IMR-90 (cell line): Measurements from ENCODE around the gene RGS16. TPM values are rescaled to one million over a fixed set of nuclear protein-coding genes. Genes with fewer than 3 reads are reported as not detected.

ENCODE experiments used
- ATAC-seq: fragments of 200-7000 bp; cut with Tn5 transposase; 2 replicates; pipeline ENCODE4 v1.9.1; 2020; ENCODE audit warnings: low read depth, mild to moderate bottlenecking, moderate library complexity
- BruUV-seq: library from RNA; stranded (reverse); fragments of 400-500 nt; replicated peaks from 2 replicates; lab custom pipeline; 2021; lab: Mats Ljungman, UMichigan
- CTCF ChIA-PET: fragments of 300-600 bp; formaldehyde crosslinking; extraction: SDS; loops from one replicate; lab custom pipeline; 2021; ENCODE audit warnings: antibody characterized with exemption; lab: Yijun Ruan, JAX
- POLR2A ChIA-PET: fragments of 300-600 bp; sonication (Branson Sonifier 250); formaldehyde crosslinking; loops from one replicate; lab custom pipeline; 2022; ENCODE audit warnings: antibody characterized with exemption; ENCODE audit not compliant: unreplicated experiment; lab: Charles Lee
- DNase-seq: peaks from one replicate; pipeline ENCODE4 v3.0.0; 2013
- H2AFZ ChIP-seq: replicated peaks from 2 replicates; pipeline ENCODE3; 2013; ENCODE audit warnings: low read length, mild to moderate bottlenecking; ENCODE audit not compliant: poor library complexity
- H2AK5ac ChIP-seq: 2 replicates; pipeline ENCODE4 v1.6.1; 2013; ENCODE audit warnings: low read depth, low read length, inconsistent platforms
- H2AK9ac ChIP-seq: replicated peaks from 2 replicates; pipeline ENCODE3; 2013; ENCODE audit warnings: mild to moderate bottlenecking, low read depth, low read length, moderate library complexity; ENCODE audit not compliant: poor library complexity
- H2BK120ac ChIP-seq: 2 replicates; pipeline ENCODE4 v1.6.1; 2013; ENCODE audit warnings: low read depth, low read length, inconsistent platforms
- H2BK15ac ChIP-seq: 3 replicates; pipeline ENCODE4 v1.6.1; 2013; ENCODE audit warnings: low read depth, low read length, inconsistent platforms
- H2BK20ac ChIP-seq: 2 replicates; pipeline ENCODE4 v1.6.1; 2013; ENCODE audit warnings: low read depth, mild to moderate bottlenecking, inconsistent platforms, low read length, moderate library complexity
- H2BK5ac ChIP-seq: 2 replicates; pipeline ENCODE4 v1.6.1; 2013; ENCODE audit warnings: mild to moderate bottlenecking, low read depth, low read length, inconsistent platforms; ENCODE audit not compliant: poor library complexity, severe bottlenecking
- H3K14ac ChIP-seq: replicated peaks from 2 replicates; pipeline ENCODE4 v1.6.1; 2013; ENCODE audit warnings: low read depth, low read length, inconsistent platforms
- H3K18ac ChIP-seq: 2 replicates; pipeline ENCODE4 v1.6.1; 2013; ENCODE audit warnings: low read depth, low read length, control low read depth
- H3K23ac ChIP-seq: 2 replicates; pipeline ENCODE4 v1.6.1; 2013; ENCODE audit warnings: low read depth, low read length, inconsistent platforms
- H3K27ac ChIP-seq: 2 replicates; pipeline ENCODE4 v1.5.1; 2013; ENCODE audit warnings: mild to moderate bottlenecking, control low read depth, low read length; ENCODE audit not compliant: insufficient read depth
- H3K27me3 ChIP-seq: 2 replicates; pipeline ENCODE4 v1.6.1; 2013; ENCODE audit warnings: low read length; ENCODE audit not compliant: control insufficient read depth, insufficient read depth
- H3K36me3 ChIP-seq: 2 replicates; pipeline ENCODE4 v1.6.1; 2013; ENCODE audit warnings: low read length, mixed read lengths; ENCODE audit not compliant: control insufficient read depth, insufficient read depth
- H3K4ac ChIP-seq: 2 replicates; pipeline ENCODE4 v1.6.1; 2013; ENCODE audit warnings: low read depth, low read length, inconsistent platforms
- H3K4me1 ChIP-seq: 2 replicates; pipeline ENCODE4 v1.6.1; 2013; ENCODE audit warnings: low read length, mixed read lengths; ENCODE audit not compliant: control insufficient read depth, insufficient read depth
- H3K4me2 ChIP-seq: 2 replicates; pipeline ENCODE4 v1.6.1; 2013; ENCODE audit warnings: low read depth, mild to moderate bottlenecking, control low read depth, low read length, moderate library complexity
- H3K4me3 ChIP-seq: 2 replicates; pipeline ENCODE4 v1.5.1; 2013; ENCODE audit warnings: low read depth, mild to moderate bottlenecking, control low read depth, low read length, moderate library complexity; ENCODE audit not compliant: insufficient read depth
- H3K56ac ChIP-seq: 2 replicates; pipeline ENCODE4 v1.6.1; 2013; ENCODE audit warnings: low read length, inconsistent platforms; ENCODE audit not compliant: insufficient read depth; ENCODE audit errors: extremely low read depth
- H3K79me1 ChIP-seq, 2 experiments: 2 replicates each; pipeline ENCODE4 v1.6.1; 2013; ENCODE audit warnings: low read length in 2 of 2, inconsistent platforms in 1 of 2, low read depth in 1 of 2
- H3K9ac ChIP-seq: 2 replicates; pipeline ENCODE4 v1.6.1; 2013; ENCODE audit warnings: low read depth, low read length, control low read depth
- H3K9me1 ChIP-seq: 2 replicates; pipeline ENCODE4 v1.6.1; 2013; ENCODE audit warnings: low read length, inconsistent platforms; ENCODE audit not compliant: insufficient read depth
- H3K9me3 ChIP-seq: 2 replicates; pipeline ENCODE4 v1.6.1; 2013; ENCODE audit warnings: low read length; ENCODE audit not compliant: control insufficient read depth, insufficient read depth
- H4K20me1 ChIP-seq: 2 replicates; pipeline ENCODE4 v1.6.1; 2013; ENCODE audit warnings: low read length, inconsistent platforms; ENCODE audit not compliant: insufficient read depth
- H4K5ac ChIP-seq: 2 replicates; pipeline ENCODE4 v1.6.1; 2013; ENCODE audit warnings: mild to moderate bottlenecking, low read depth, low read length, control low read depth
- H4K8ac ChIP-seq, 2 experiments: 2 replicates each; pipeline ENCODE4 v1.6.1; 2013; ENCODE audit warnings: low read depth in 2 of 2, low read length in 2 of 2, control low read depth in 1 of 2, inconsistent platforms in 1 of 2
- H4K91ac ChIP-seq: 2 replicates; pipeline ENCODE4 v1.6.1; 2013; ENCODE audit warnings: low read depth, low read length, inconsistent platforms; ENCODE audit not compliant: insufficient read depth
- CHD1 ChIP-seq: IDR thresholded peaks from 2 replicates; pipeline ENCODE4 v1.6.1; 2012; ENCODE audit warnings: low read depth, low read length, improper control_type of control experiment
- CTCF ChIP-seq: conservative IDR thresholded peaks from 2 replicates; pipeline ENCODE4 v1.5.1; 2012; ENCODE audit warnings: mild to moderate bottlenecking, low read depth, low read length, improper control_type of control experiment
- MAFK ChIP-seq: IDR thresholded peaks from 2 replicates; pipeline ENCODE4 v1.6.1; 2012; ENCODE audit warnings: low read depth, low read length, improper control_type of control experiment
- RAD21 ChIP-seq: IDR thresholded peaks from 2 replicates; pipeline ENCODE4 v1.6.1; 2012; ENCODE audit warnings: low read length, improper control_type of control experiment
- RFX5 ChIP-seq: IDR thresholded peaks from 2 replicates; pipeline ENCODE4 v1.8.0; 2012; ENCODE audit warnings: low read depth, mild to moderate bottlenecking, low read length, moderate library complexity
- SMC3 ChIP-seq: fragments of 150-350 bp; IDR thresholded peaks from 2 replicates; pipeline ENCODE4 v1.6.1; 2016; ENCODE audit warnings: low read depth, mild to moderate bottlenecking, antibody characterized with exemption, low read length, moderate library complexity
- WGBS, 2 experiments: methylation state at CpG; one replicate each; pipeline versions ENCODE4 v1.1.5 to v1.1.7; 2013; ENCODE audit warnings: missing lambda C conversion rate in 2 of 2; ENCODE audit not compliant: insufficient read length in 1 of 2; ENCODE audit errors: extremely low coverage in 2 of 2; 5-methylcytosine and 5-hydroxymethylcytosine counted together
- dilution Hi-C: fragments of 300-500 bp; cut with HindIII; formaldehyde crosslinking; loops from one replicate; pipeline ENCODE4 v1.14.3; 2018; ENCODE audit warnings: low sequenced_read_pairs; ENCODE audit not compliant: unreplicated experiment
- in situ Hi-C: fragments of 300-500 bp; cut with MboI; formaldehyde crosslinking; loops from 3 replicates; pipeline ENCODE4 v1.14.3; 2019; ENCODE audit warnings: low sequenced_read_pairs, inconsistent platforms, mixed read lengths
- intact Hi-C: fragments of 100-400 bp; cut with micrococcal nuclease; formaldehyde crosslinking; loops from 2 replicates; pipeline ENCODE4 v1.10.0; 2022
- polyA plus RNA-seq, 3 experiments: library from polyadenylated mRNA; depleted of rRNA; stranded (reverse); fragments of >200 nt; gene quantifications; 2 replicates each; pipeline ENCODE4 v1.2.3, GENCODE V29; 2012; ENCODE audit warnings: low replicate concordance in 1 of 3
- total RNA-seq: library from RNA; depleted of rRNA; stranded (reverse); fragments of >200 nt; gene quantifications from 2 replicates; pipeline ENCODE4 v1.2.3, GENCODE V29; 2012

RGS16 gene
- total and polyA plus RNA-seq, 2 of the 4 experiments (the other 2 are of a cell fraction), result 0.15 to 0.18 TPM

DNA sequence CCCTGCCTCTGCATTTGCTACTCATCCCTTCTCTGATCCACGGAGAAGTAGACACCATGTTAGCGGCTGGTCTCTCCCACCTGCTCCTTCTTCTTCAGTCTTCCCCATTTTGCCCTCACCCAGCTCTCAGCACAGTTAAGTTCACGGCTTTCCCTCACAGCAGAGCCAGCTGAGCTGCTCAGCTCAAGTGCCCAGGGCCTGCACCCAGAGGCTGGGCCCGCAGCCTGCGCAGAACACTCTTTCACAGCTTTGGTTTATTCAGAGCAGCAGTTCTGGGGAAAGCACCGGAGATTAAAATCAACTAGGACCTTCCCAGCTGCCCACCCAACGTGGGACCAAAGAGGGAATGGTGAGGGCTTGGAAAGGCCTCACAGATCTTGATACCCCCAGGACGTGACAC, 38.3 kb upstream of the RGS16 start:
- H4K5ac ChIP-seq, result no peak overlapping the region
- no peak overlapping the region for H3K56ac ChIP-seq
- H4K8ac ChIP-seq, result no peak overlapping the region
- no peaks in the 10 kb centered on the region for H3K9me3 ChIP-seq
- H3K4me3 ChIP-seq, result no peak overlapping the region
- H3K9me1 ChIP-seq, result no peaks in the 10 kb centered on the region
- no peak for DNase-seq
- ChIA-PET CTCF (no interaction called here), POLR2A (no interaction called here)
- H2AK9ac ChIP-seq, result no peak overlapping the region
- no peak overlapping the region for H3K4ac ChIP-seq
- TF ChIP-seq RAD21, result no peak
- no peak for TF ChIP-seq CHD1
- TF ChIP-seq CTCF, result no peak
- no peak for TF ChIP-seq RFX5
- TF ChIP-seq SMC3, result no peak
- no peak for TF ChIP-seq MAFK
- H2AFZ ChIP-seq, result no peak overlapping the region
- no peak for ATAC-seq
- WGBS, 2 experiments, result 40% methylated on average over 2 of the region's 8 CpGs; no CpG with 5 or more reads in 1 of the 2 experiments
- dilution Hi-C loops, result no loop called here
- no peak overlapping the region for H4K91ac ChIP-seq
- intact Hi-C loops, result no loop called here
- no peak overlapping the region for H3K14ac ChIP-seq
- H3K9ac ChIP-seq, result no peak overlapping the region
- peaks cover 4% of the 10 kb centered on the region for H3K27me3 ChIP-seq
- no peak overlapping the region for H3K4me2 ChIP-seq
- no TSS peak for BruUV-seq
- H2BK20ac ChIP-seq, result no peak overlapping the region
- no peak overlapping the region for H3K27ac ChIP-seq
- no peak overlapping the region for H2BK15ac ChIP-seq
- no peaks in the 10 kb centered on the region for H3K4me1 ChIP-seq
- H3K79me1 ChIP-seq, result no peaks in the 10 kb centered on the region
- no peak overlapping the region for H2AK5ac ChIP-seq
- no peak overlapping the region for H2BK5ac ChIP-seq
- H3K36me3 ChIP-seq, result no peaks in the 10 kb centered on the region
- H4K20me1 ChIP-seq, result no peaks in the 10 kb centered on the region
- H3K18ac ChIP-seq, result no peak overlapping the region
- H3K23ac ChIP-seq, result no peak overlapping the region
- H2BK120ac ChIP-seq, result no peak overlapping the region
- in situ Hi-C loops, result no loop called here
